ENCODE measurements around the gene MYOD1.

The MYOD1 gene

DNA sequence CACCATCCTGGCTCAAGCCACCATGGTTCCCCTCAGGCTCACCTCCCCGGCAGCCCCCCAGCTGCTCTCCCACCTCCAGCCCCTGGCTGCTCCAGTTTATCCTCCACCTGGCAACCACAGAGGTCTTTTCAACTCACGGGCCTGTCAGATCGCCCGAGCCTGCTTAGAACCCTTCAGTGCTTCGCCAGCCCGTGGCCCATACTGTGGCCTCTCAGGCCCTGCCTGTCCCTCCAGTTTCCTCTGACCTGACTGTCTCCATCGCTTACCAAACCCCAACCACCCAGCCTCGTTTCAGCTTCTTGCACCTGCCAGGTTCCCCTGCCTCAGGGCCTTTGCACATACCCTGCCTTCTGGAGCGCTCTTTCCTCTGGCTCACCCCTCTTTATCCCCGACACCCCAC is 22.1 kb downstream of the MYOD1 start:
- TF ChIP-seq EZH2phosphoT487 (IDR thresholded peaks at IDR 0.05; ENCODE audit: low read length) (no peak), EZH2 (optimal IDR thresholded peaks at IDR 0.05; ENCODE audit: low read depth, low read length) (no peak)
- TF ChIP-seq, protein P1, sequence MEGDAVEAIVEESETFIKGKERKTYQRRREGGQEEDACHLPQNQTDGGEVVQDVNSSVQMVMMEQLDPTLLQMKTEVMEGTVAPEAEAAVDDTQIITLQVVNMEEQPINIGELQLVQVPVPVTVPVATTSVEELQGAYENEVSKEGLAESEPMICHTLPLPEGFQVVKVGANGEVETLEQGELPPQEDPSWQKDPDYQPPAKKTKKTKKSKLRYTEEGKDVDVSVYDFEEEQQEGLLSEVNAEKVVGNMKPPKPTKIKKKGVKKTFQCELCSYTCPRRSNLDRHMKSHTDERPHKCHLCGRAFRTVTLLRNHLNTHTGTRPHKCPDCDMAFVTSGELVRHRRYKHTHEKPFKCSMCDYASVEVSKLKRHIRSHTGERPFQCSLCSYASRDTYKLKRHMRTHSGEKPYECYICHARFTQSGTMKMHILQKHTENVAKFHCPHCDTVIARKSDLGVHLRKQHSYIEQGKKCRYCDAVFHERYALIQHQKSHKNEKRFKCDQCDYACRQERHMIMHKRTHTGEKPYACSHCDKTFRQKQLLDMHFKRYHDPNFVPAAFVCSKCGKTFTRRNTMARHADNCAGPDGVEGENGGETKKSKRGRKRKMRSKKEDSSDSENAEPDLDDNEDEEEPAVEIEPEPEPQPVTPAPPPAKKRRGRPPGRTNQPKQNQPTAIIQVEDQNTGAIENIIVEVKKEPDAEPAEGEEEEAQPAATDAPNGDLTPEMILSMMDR (IDR thresholded peaks at IDR 0.05; ENCODE audit: low read length), result no peak

DNA sequence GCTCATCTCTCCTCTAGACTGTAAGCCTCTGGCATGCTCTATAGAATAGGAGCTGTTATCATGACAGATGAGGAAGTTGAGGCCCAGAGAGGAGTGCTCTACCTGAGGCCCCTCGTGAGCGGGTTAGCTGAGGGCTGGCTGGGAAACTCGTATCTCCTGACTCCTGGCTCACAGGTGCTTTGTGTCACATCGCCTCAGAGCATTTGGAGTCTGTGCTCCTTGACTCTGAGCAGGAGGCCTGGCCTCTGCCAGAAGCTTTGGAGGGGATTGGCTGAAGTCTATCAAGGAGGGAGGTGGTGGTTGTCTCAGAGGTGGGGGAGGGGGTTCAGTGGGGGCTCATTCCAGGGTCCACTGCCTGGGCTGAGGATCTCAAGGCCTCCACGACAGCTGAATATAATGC is 22.6 kb downstream of the MYOD1 start:
- peaks cover 67% of the 10 kb centered on the region for H3K27me3 ChIP-seq (replicated peaks; ENCODE audit: insufficient read depth, low read length)
- H3K9ac ChIP-seq (ENCODE audit: low read length), result no peak overlapping the region
- no peaks in the 10 kb centered on the region for H3K9me2 ChIP-seq (replicated peaks; ENCODE audit: insufficient read depth, low read length)
- TF ChIP-seq EZH2phosphoT487 (IDR thresholded peaks at IDR 0.05; ENCODE audit: low read length) (no peak), EZH2 (optimal IDR thresholded peaks at IDR 0.05; ENCODE audit: low read depth, low read length) (no peak)
- TF ChIP-seq, protein P1 (IDR thresholded peaks at IDR 0.05; ENCODE audit: low read length), result no peak
- no peaks in the 10 kb centered on the region for H3F3A ChIP-seq (ENCODE audit: insufficient read depth, low read length)
- no peaks in the 10 kb centered on the region for H4K20me1 ChIP-seq (ENCODE audit: insufficient read depth, low read length)
- H3K4me1 ChIP-seq (ENCODE audit: low read length), result no peaks in the 10 kb centered on the region
- H3K79me2 ChIP-seq (ENCODE audit: low read length), result no peaks in the 10 kb centered on the region
- H3K4me3 ChIP-seq (ENCODE audit: low read length), result no peak overlapping the region
- H3K9me3 ChIP-seq (replicated peaks; ENCODE audit: insufficient read depth, low read length), result no peaks in the 10 kb centered on the region
- no peak overlapping the region for H3K4me2 ChIP-seq (ENCODE audit: low read depth, low read length)
- H2AFZ ChIP-seq (ENCODE audit: low read length), result no peak overlapping the region
- DNase-seq, result no peak
- no peaks in the 10 kb centered on the region for H3K36me3 ChIP-seq (replicated peaks; ENCODE audit: insufficient read depth, low read length)
- no peak overlapping the region for H3K27ac ChIP-seq (ENCODE audit: low read length)

More for the DNA sequence above, 22.1 kb downstream of the MYOD1 start:
- no peaks in the 10 kb centered on the region for H3K4me1 ChIP-seq (ENCODE audit: low read length)
- no peaks in the 10 kb centered on the region for H3K9me2 ChIP-seq (replicated peaks; ENCODE audit: insufficient read depth, low read length)
- H3K79me2 ChIP-seq (ENCODE audit: low read length), result no peaks in the 10 kb centered on the region
- no peak for DNase-seq
- H3K36me3 ChIP-seq (replicated peaks; ENCODE audit: insufficient read depth, low read length), result no peaks in the 10 kb centered on the region
- H4K20me1 ChIP-seq (ENCODE audit: insufficient read depth, low read length), result no peaks in the 10 kb centered on the region
- H3K27me3 ChIP-seq (replicated peaks; ENCODE audit: insufficient read depth, low read length), result peaks cover 62% of the 10 kb centered on the region
- H3K9me3 ChIP-seq (replicated peaks; ENCODE audit: insufficient read depth, low read length), result no peaks in the 10 kb centered on the region
- no peak overlapping the region for H3K9ac ChIP-seq (ENCODE audit: low read length)
- no peak overlapping the region for H2AFZ ChIP-seq (ENCODE audit: low read length)
- H3F3A ChIP-seq (ENCODE audit: insufficient read depth, low read length), result no peaks in the 10 kb centered on the region
- H3K4me3 ChIP-seq (ENCODE audit: low read length), result no peak overlapping the region
- no peak overlapping the region for H3K4me2 ChIP-seq (ENCODE audit: low read depth, low read length)
- no peak overlapping the region for H3K27ac ChIP-seq (ENCODE audit: low read length)

DNA sequence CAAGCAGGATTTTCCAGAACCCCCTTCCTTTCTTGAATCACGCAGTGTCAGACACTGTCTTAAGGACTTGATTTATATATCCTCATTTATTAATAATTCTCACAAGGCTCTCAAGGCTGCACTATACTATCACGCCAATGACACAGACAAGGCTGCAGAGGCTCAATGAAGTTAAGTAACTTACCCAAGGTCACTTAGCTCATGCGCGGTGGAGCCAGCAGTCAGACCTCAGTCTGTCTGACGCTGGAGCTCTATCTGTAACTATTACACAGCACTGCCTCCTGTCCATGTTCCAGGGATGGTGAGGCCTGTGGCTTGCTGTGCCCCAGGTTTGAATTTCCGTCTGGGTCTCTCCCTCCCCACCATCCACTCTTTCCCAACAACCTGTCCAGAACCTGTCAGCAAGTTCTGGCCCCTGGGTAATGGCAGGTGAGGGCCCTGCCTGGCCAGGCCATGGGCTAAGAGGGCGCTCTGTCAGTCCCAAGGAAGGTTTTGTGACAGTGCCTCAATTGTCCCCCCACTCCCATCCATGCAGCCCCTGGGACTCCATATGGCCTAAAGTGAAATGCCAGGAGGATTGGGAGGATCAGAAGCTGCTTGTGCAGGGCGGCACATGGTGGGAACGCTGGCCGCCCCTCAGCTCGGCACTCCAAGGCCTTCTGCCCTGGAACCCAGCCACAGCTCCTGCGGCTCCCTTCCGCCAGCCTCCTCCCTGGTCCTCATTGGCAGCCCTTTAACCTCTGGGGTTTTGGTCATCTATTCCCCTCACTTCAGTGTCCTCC is 23.8 kb downstream of the MYOD1 start:
- H3K27ac ChIP-seq (ENCODE audit: low read length), result no peak overlapping the region
- H3K9ac ChIP-seq (ENCODE audit: low read length), result no peak overlapping the region
- TF ChIP-seq, protein P1 (IDR thresholded peaks at IDR 0.05; ENCODE audit: low read length), result no peak
- TF ChIP-seq EZH2 (optimal IDR thresholded peaks at IDR 0.05; ENCODE audit: low read depth, low read length) (no peak), EZH2phosphoT487 (IDR thresholded peaks at IDR 0.05; ENCODE audit: low read length) (no peak)
- H3K27me3 ChIP-seq (replicated peaks; ENCODE audit: insufficient read depth, low read length), result peaks cover 72% of the 10 kb centered on the region
- no peak overlapping the region for H3K4me3 ChIP-seq (ENCODE audit: low read length)
- H3F3A ChIP-seq (ENCODE audit: insufficient read depth, low read length), result no peaks in the 10 kb centered on the region
- no peaks in the 10 kb centered on the region for H3K9me3 ChIP-seq (replicated peaks; ENCODE audit: insufficient read depth, low read length)
- no peaks in the 10 kb centered on the region for H3K36me3 ChIP-seq (replicated peaks; ENCODE audit: insufficient read depth, low read length)
- H3K4me2 ChIP-seq (ENCODE audit: low read depth, low read length), result no peak overlapping the region
- DNase-seq, result no peak
- no peaks in the 10 kb centered on the region for H3K4me1 ChIP-seq (ENCODE audit: low read length)
- H3K9me2 ChIP-seq (replicated peaks; ENCODE audit: insufficient read depth, low read length), result no peaks in the 10 kb centered on the region
- no peaks in the 10 kb centered on the region for H3K79me2 ChIP-seq (ENCODE audit: low read length)
- no peak overlapping the region for H2AFZ ChIP-seq (ENCODE audit: low read length)
- H4K20me1 ChIP-seq (ENCODE audit: insufficient read depth, low read length), result no peaks in the 10 kb centered on the region
